HepG2 (cell line): ENCODE data around the gene VAC14. TPM values are rescaled to one million over a fixed set of nuclear protein-coding genes. Genes with fewer than 3 reads are reported as not detected.

Source experiments
- FIP1L1 ChIP-seq: fragments of 200-400 bp; formaldehyde crosslinking; IDR thresholded peaks from 2 replicates; pipeline ENCODE4 v1.6.1; 2018; ENCODE audit warnings: low read depth, mild to moderate bottlenecking, low read length, moderate library complexity, borderline replicate concordance; ENCODE audit not compliant: insufficient read depth
- HES4 ChIP-seq: sonication (generic); formaldehyde crosslinking; IDR thresholded peaks from 2 replicates; pipeline ENCODE4 v1.9.0; 2021; ENCODE audit warnings: mild to moderate bottlenecking, missing genetic modification reagents, borderline replicate concordance
- HNF4G ChIP-seq, 2 experiments: sonication (generic) in 1 of 2; formaldehyde crosslinking in 1 of 2; IDR thresholded peaks; 2 replicates each; pipeline versions ENCODE4 v1.4.0 to v1.6.1; 2011 to 2020; ENCODE audit warnings: borderline replicate concordance in 2 of 2, low read depth in 2 of 2, mild to moderate bottlenecking in 2 of 2, low read length in 1 of 2, missing genetic modification reagents in 1 of 2, moderate library complexity in 1 of 2
- KDM5B ChIP-seq: sonication (generic); formaldehyde crosslinking; IDR thresholded peaks from 2 replicates; pipeline ENCODE4 v1.4.0; 2020; ENCODE audit warnings: missing genetic modification reagents, mild to moderate bottlenecking, borderline replicate concordance
- MBD4 ChIP-seq: IDR thresholded peaks from 2 replicates; pipeline ENCODE4 v1.6.1; 2012; ENCODE audit warnings: low read length, inconsistent platforms, borderline replicate concordance
- NFATC3 ChIP-seq: sonication (generic); formaldehyde crosslinking; IDR thresholded peaks from 2 replicates; pipeline ENCODE4 v1.5.1; 2020; ENCODE audit warnings: mild to moderate bottlenecking, missing genetic modification reagents
- TAF15 ChIP-seq: fragments of 200-400 bp; formaldehyde crosslinking; IDR thresholded peaks from one replicate; pipeline ENCODE4 v1.6.1; 2018; ENCODE audit warnings: mild to moderate bottlenecking, low read depth, low read length; ENCODE audit not compliant: poor library complexity, severe bottlenecking
- YEATS2 ChIP-seq: sonication (generic); formaldehyde crosslinking; IDR thresholded peaks from 2 replicates; pipeline ENCODE4 v1.4.0; 2020; ENCODE audit warnings: missing genetic modification reagents, borderline replicate concordance
- polyA plus RNA-seq, 8 experiments: library from polyadenylated mRNA; depleted of rRNA in 3 of 8; stranded (reverse) in 7 of 8; unstranded in 1 of 8; fragments of >200 nt; fragmentation: Illumina TruSeq in 4 of 8; extraction: Trizol in 4 of 8; gene quantifications; 2 replicates each; pipeline versions ENCODE4 v1.2.1 to v1.2.3, GENCODE V29; 2011 to 2016; ENCODE audit warnings: low read depth in 4 of 8, missing spikeins in 1 of 8, mixed read lengths in 1 of 8; ENCODE audit not compliant: insufficient read depth in 1 of 8
- total RNA-seq, 5 experiments: library from RNA; depleted of rRNA; stranded (reverse); fragments of >200 nt; fragmentation: Illumina TruSeq; extraction: Trizol; gene quantifications; 2 replicates each; pipeline ENCODE4 v1.2.3, GENCODE V29; 2016; ENCODE audit warnings: low read depth in 1 of 5
- TF ChIP-seq, protein P1 (sequence below), 2 experiments: sonication (generic) in 1 of 2; formaldehyde crosslinking in 1 of 2; IDR thresholded peaks; 2 replicates each; pipeline versions ENCODE4 v1.6.1 to v1.9.0; 2014 to 2022; ENCODE audit warnings: antibody characterized with exemption in 1 of 2, borderline replicate concordance in 1 of 2, inconsistent platforms in 1 of 2, low read depth in 1 of 2, missing genetic modification reagents in 1 of 2
- TF ChIP-seq, protein P2 (sequence below): sonication (generic); formaldehyde crosslinking; IDR thresholded peaks from 2 replicates; pipeline ENCODE4 v1.4.0; 2020; ENCODE audit warnings: low read depth, missing genetic modification reagents
- TF ChIP-seq, protein P3 (sequence below): IDR thresholded peaks from 2 replicates; pipeline ENCODE4 v1.6.1; 2016; ENCODE audit warnings: low read depth, missing genetic modification reagents, missing compliant biosample characterization

VAC14 gene
- total and polyA plus RNA-seq, 2 of the 13 experiments (the other 11 are each of a cell fraction or from before 2014, with no cell fraction given), result 23.5 to 24.6 TPM

DNA sequence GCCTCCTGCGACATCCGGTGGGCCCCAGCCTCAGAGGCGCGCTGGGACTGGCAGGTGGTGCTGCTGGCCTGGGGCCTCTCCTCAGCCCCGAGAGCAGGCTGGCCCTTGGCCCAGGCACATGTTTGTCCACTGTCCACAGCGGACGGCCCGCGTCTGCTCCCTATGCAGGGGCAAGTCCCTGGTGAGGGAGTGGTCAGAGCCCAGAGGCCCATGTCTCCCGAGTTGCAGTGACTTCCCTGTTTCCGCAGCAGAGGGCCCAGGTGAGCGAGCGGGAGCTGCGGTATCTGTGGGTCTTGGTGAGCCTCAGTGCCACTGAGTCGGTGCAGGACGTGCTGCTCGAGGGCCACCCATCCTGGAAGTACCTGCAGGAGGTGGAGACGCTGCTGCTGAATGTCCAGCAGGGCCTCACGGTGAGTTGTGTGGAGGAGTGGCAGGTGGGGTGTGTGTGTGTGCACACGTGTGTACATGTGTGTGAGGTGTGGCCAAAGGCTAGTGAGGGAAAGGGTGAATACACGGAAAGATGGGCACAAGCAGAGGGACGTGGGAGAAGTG, 144.2 kb downstream of the VAC14 start (continued):
- TF ChIP-seq, protein P1, sequence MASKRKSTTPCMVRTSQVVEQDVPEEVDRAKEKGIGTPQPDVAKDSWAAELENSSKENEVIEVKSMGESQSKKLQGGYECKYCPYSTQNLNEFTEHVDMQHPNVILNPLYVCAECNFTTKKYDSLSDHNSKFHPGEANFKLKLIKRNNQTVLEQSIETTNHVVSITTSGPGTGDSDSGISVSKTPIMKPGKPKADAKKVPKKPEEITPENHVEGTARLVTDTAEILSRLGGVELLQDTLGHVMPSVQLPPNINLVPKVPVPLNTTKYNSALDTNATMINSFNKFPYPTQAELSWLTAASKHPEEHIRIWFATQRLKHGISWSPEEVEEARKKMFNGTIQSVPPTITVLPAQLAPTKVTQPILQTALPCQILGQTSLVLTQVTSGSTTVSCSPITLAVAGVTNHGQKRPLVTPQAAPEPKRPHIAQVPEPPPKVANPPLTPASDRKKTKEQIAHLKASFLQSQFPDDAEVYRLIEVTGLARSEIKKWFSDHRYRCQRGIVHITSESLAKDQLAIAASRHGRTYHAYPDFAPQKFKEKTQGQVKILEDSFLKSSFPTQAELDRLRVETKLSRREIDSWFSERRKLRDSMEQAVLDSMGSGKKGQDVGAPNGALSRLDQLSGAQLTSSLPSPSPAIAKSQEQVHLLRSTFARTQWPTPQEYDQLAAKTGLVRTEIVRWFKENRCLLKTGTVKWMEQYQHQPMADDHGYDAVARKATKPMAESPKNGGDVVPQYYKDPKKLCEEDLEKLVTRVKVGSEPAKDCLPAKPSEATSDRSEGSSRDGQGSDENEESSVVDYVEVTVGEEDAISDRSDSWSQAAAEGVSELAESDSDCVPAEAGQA (IDR thresholded peaks at IDR 0.05; ENCODE audit: low read depth), result no peak
- TF ChIP-seq, protein P1 (CRISPR knock-in tag; IDR thresholded peaks at IDR 0.05; ENCODE audit: borderline replicate concordance), result no peak
- no peak for TF ChIP-seq FIP1L1
- TF ChIP-seq TAF15, result no peak
- TF ChIP-seq, protein P2, sequence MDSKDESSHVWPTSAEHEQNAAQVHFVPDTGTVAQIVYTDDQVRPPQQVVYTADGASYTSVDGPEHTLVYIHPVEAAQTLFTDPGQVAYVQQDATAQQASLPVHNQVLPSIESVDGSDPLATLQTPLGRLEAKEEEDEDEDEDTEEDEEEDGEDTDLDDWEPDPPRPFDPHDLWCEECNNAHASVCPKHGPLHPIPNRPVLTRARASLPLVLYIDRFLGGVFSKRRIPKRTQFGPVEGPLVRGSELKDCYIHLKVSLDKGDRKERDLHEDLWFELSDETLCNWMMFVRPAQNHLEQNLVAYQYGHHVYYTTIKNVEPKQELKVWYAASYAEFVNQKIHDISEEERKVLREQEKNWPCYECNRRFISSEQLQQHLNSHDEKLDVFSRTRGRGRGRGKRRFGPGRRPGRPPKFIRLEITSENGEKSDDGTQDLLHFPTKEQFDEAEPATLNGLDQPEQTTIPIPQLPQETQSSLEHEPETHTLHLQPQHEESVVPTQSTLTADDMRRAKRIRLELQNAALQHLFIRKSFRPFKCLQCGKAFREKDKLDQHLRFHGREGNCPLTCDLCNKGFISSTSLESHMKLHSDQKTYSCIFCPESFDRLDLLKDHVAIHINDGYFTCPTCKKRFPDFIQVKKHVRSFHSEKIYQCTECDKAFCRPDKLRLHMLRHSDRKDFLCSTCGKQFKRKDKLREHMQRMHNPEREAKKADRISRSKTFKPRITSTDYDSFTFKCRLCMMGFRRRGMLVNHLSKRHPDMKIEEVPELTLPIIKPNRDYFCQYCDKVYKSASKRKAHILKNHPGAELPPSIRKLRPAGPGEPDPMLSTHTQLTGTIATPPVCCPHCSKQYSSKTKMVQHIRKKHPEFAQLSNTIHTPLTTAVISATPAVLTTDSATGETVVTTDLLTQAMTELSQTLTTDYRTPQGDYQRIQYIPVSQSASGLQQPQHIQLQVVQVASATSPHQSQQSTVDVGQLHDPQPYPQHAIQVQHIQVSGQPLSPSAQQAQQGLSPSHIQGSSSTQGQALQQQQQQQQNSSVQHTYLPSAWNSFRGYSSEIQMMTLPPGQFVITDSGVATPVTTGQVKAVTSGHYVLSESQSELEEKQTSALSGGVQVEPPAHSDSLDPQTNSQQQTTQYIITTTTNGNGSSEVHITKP (CRISPR knock-in tag), result 0 out of 2 replicates have a peak, but pooled peaks have one; percentile 60
- TF ChIP-seq HES4 (CRISPR knock-in tag), result peak; percentile 60; the same call in 1 of the 2 replicates
- TF ChIP-seq KDM5B (CRISPR knock-in tag), result peak; percentile 86
- no peak for TF ChIP-seq HNF4G (IDR thresholded peaks at IDR 0.05; ENCODE audit: borderline replicate concordance, low read depth, low read length)
- TF ChIP-seq HNF4G (CRISPR knock-in tag; IDR thresholded peaks at IDR 0.05; ENCODE audit: borderline replicate concordance, low read depth), result no peak
- TF ChIP-seq YEATS2 (CRISPR knock-in tag), result peak; percentile 60; the same call in 1 of the 2 replicates
- TF ChIP-seq, protein P3, sequence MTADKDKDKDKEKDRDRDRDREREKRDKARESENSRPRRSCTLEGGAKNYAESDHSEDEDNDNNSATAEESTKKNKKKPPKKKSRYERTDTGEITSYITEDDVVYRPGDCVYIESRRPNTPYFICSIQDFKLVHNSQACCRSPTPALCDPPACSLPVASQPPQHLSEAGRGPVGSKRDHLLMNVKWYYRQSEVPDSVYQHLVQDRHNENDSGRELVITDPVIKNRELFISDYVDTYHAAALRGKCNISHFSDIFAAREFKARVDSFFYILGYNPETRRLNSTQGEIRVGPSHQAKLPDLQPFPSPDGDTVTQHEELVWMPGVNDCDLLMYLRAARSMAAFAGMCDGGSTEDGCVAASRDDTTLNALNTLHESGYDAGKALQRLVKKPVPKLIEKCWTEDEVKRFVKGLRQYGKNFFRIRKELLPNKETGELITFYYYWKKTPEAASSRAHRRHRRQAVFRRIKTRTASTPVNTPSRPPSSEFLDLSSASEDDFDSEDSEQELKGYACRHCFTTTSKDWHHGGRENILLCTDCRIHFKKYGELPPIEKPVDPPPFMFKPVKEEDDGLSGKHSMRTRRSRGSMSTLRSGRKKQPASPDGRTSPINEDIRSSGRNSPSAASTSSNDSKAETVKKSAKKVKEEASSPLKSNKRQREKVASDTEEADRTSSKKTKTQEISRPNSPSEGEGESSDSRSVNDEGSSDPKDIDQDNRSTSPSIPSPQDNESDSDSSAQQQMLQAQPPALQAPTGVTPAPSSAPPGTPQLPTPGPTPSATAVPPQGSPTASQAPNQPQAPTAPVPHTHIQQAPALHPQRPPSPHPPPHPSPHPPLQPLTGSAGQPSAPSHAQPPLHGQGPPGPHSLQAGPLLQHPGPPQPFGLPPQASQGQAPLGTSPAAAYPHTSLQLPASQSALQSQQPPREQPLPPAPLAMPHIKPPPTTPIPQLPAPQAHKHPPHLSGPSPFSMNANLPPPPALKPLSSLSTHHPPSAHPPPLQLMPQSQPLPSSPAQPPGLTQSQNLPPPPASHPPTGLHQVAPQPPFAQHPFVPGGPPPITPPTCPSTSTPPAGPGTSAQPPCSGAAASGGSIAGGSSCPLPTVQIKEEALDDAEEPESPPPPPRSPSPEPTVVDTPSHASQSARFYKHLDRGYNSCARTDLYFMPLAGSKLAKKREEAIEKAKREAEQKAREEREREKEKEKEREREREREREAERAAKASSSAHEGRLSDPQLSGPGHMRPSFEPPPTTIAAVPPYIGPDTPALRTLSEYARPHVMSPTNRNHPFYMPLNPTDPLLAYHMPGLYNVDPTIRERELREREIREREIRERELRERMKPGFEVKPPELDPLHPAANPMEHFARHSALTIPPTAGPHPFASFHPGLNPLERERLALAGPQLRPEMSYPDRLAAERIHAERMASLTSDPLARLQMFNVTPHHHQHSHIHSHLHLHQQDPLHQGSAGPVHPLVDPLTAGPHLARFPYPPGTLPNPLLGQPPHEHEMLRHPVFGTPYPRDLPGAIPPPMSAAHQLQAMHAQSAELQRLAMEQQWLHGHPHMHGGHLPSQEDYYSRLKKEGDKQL (CRISPR knock-in tag), result 0 out of 2 replicates have a peak, but pooled peaks have one; percentile 46
- no peak for TF ChIP-seq NFATC3 (CRISPR knock-in tag)
- no peak for TF ChIP-seq MBD4
